ENCODE measurements around the gene PDE9A.

DNA sequence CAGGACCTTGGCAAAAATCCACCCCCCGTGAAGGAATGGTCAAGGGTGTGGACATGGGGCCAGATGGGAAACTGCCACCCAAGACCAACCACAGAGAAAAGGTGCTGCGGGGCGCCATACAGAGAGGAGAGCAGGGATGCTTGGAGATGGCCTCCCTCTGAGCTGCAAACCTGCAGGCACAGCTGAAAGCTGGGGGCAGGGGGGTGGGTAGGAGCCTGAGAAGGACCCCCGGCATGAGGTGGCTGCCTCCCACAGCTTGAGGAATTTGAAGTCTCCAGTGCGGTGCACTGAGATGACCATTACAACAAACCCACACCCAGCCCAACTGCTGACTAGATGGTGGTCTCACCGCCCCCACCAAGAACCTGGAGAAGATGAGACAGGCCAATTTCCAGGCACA lies 141.1 kb downstream of the PDE9A start:
- TF ChIP-seq, protein P1, sequence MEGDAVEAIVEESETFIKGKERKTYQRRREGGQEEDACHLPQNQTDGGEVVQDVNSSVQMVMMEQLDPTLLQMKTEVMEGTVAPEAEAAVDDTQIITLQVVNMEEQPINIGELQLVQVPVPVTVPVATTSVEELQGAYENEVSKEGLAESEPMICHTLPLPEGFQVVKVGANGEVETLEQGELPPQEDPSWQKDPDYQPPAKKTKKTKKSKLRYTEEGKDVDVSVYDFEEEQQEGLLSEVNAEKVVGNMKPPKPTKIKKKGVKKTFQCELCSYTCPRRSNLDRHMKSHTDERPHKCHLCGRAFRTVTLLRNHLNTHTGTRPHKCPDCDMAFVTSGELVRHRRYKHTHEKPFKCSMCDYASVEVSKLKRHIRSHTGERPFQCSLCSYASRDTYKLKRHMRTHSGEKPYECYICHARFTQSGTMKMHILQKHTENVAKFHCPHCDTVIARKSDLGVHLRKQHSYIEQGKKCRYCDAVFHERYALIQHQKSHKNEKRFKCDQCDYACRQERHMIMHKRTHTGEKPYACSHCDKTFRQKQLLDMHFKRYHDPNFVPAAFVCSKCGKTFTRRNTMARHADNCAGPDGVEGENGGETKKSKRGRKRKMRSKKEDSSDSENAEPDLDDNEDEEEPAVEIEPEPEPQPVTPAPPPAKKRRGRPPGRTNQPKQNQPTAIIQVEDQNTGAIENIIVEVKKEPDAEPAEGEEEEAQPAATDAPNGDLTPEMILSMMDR (IDR thresholded peaks at IDR 0.05): no peak
- no peak for TF ChIP-seq EP300 (IDR thresholded peaks at IDR 0.05)
- no peak for TF ChIP-seq POLR2A (IDR thresholded peaks at IDR 0.05)
